OCI-LY1 (cell line): Measurements from ENCODE around the gene LHX5.

Experiments used
- H2AFZ ChIP-seq: fragments of 200-600 bp; sonication (generic), shearing (Covaris generic); 2 replicates; pipeline ENCODE4 v1.6.0; 2014; ENCODE audit warnings: antibody characterized with exemption, mild to moderate bottlenecking, low read length
- H3F3A ChIP-seq: fragments of 200-600 bp; sonication (generic), shearing (Covaris generic); 2 replicates; pipeline ENCODE4 v1.6.0; 2014; ENCODE audit warnings: mild to moderate bottlenecking, antibody characterized with exemption, low read length, moderate library complexity; ENCODE audit not compliant: insufficient read depth
- H3K27ac ChIP-seq: fragments of 200-600 bp; sonication (generic); 2 replicates; pipeline ENCODE4 v1.5.1; 2014; ENCODE audit warnings: low read length, mixed run types, mild to moderate bottlenecking, low read depth; ENCODE audit not compliant: poor library complexity, severe bottlenecking
- H3K27me3 ChIP-seq: fragments of 200-600 bp; sonication (generic); 2 replicates; pipeline ENCODE4 v1.6.0; 2014; ENCODE audit warnings: antibody characterized with exemption, mild to moderate bottlenecking, low read length, moderate library complexity; ENCODE audit not compliant: insufficient read depth
- H3K36me3 ChIP-seq: fragments of 200-600 bp; sonication (generic); 2 replicates; pipeline ENCODE4 v1.6.1; 2014; ENCODE audit warnings: mild to moderate bottlenecking, antibody characterized with exemption, low read length, moderate library complexity, mixed read lengths; ENCODE audit not compliant: insufficient read depth
- H3K4me1 ChIP-seq: fragments of 200-600 bp; sonication (generic); 2 replicates; pipeline ENCODE4 v1.5.1; 2014; ENCODE audit warnings: mild to moderate bottlenecking, low read length, moderate library complexity; ENCODE audit not compliant: insufficient read depth, severe bottlenecking
- H3K4me2 ChIP-seq: fragments of 200-600 bp; sonication (generic), shearing (Covaris generic); 2 replicates; pipeline ENCODE4 v1.6.1; 2014; ENCODE audit warnings: low read length
- H3K4me3 ChIP-seq: fragments of 200-600 bp; sonication (generic); 2 replicates; pipeline ENCODE4 v1.5.1; 2014; ENCODE audit warnings: low read length, low read depth, mild to moderate bottlenecking, mixed read lengths; ENCODE audit not compliant: poor library complexity, severe bottlenecking
- H3K79me2 ChIP-seq: fragments of 200-600 bp; shearing (Covaris generic); 2 replicates; pipeline ENCODE4 v1.6.1; 2016; ENCODE audit warnings: mixed run types, low read length, mixed read lengths; ENCODE audit not compliant: insufficient read depth
- H3K9ac ChIP-seq: fragments of 200-600 bp; sonication (generic), shearing (Covaris generic); 2 replicates; pipeline ENCODE4 v1.6.1; 2014; ENCODE audit warnings: mild to moderate bottlenecking, low read length, mixed read lengths
- H3K9me2 ChIP-seq: fragments of 200-600 bp; sonication (generic), shearing (Covaris generic); 2 replicates; pipeline ENCODE4 v1.6.1; 2014; ENCODE audit warnings: low read depth, mild to moderate bottlenecking, low read length, mixed read lengths
- H3K9me3 ChIP-seq: fragments of 200-600 bp; shearing (Covaris generic); 2 replicates; pipeline ENCODE4 v1.6.1; 2014; ENCODE audit warnings: low read length, mixed read lengths
- H4K20me1 ChIP-seq: fragments of 200-600 bp; sonication (generic), shearing (Covaris generic); 2 replicates; pipeline ENCODE4 v1.6.0; 2016; ENCODE audit warnings: mild to moderate bottlenecking, low read length; ENCODE audit not compliant: insufficient read depth
- EZH2 ChIP-seq: fragments of 200-600 bp; sonication (generic), shearing (Covaris generic); IDR thresholded peaks from 2 replicates; pipeline ENCODE4 v1.8.0; 2017; ENCODE audit warnings: borderline replicate concordance, mixed run types, mild to moderate bottlenecking, antibody characterized with exemption, low read length, moderate library complexity, mixed read lengths
- TF ChIP-seq, protein P1 (sequence below): fragments of 200-600 bp; sonication (generic), shearing (Covaris generic); IDR thresholded peaks from 2 replicates; pipeline ENCODE4 v1.5.1; 2017; ENCODE audit warnings: mild to moderate bottlenecking, antibody characterized with exemption, low read length, moderate library complexity, mixed read lengths

LHX5 gene

GRCh38 chr12:113418213-113418879 lies 53.3 kb downstream of the LHX5 start:
- Histone ChIP-seq H3K36me3 (no peaks in the 10 kb centered on the region), H4K20me1 (no peaks in the 10 kb centered on the region), H3K9me2 (no peaks in the 10 kb centered on the region), H3K9me3 (no peaks in the 10 kb centered on the region), H3K27me3 (no peaks in the 10 kb centered on the region), H3F3A (no peaks in the 10 kb centered on the region), H3K79me2 (no peaks in the 10 kb centered on the region), H2AFZ (no peak overlapping the region), H3K9ac (no peak overlapping the region), H3K4me2 (no peak overlapping the region), H3K4me1 (peaks cover 13% of the 10 kb centered on the region), H3K4me3 (no peak overlapping the region), H3K27ac (no peak overlapping the region)
- TF ChIP-seq EZH2, result no peak
- TF ChIP-seq, protein P1, sequence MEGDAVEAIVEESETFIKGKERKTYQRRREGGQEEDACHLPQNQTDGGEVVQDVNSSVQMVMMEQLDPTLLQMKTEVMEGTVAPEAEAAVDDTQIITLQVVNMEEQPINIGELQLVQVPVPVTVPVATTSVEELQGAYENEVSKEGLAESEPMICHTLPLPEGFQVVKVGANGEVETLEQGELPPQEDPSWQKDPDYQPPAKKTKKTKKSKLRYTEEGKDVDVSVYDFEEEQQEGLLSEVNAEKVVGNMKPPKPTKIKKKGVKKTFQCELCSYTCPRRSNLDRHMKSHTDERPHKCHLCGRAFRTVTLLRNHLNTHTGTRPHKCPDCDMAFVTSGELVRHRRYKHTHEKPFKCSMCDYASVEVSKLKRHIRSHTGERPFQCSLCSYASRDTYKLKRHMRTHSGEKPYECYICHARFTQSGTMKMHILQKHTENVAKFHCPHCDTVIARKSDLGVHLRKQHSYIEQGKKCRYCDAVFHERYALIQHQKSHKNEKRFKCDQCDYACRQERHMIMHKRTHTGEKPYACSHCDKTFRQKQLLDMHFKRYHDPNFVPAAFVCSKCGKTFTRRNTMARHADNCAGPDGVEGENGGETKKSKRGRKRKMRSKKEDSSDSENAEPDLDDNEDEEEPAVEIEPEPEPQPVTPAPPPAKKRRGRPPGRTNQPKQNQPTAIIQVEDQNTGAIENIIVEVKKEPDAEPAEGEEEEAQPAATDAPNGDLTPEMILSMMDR, result no peak

DNA sequence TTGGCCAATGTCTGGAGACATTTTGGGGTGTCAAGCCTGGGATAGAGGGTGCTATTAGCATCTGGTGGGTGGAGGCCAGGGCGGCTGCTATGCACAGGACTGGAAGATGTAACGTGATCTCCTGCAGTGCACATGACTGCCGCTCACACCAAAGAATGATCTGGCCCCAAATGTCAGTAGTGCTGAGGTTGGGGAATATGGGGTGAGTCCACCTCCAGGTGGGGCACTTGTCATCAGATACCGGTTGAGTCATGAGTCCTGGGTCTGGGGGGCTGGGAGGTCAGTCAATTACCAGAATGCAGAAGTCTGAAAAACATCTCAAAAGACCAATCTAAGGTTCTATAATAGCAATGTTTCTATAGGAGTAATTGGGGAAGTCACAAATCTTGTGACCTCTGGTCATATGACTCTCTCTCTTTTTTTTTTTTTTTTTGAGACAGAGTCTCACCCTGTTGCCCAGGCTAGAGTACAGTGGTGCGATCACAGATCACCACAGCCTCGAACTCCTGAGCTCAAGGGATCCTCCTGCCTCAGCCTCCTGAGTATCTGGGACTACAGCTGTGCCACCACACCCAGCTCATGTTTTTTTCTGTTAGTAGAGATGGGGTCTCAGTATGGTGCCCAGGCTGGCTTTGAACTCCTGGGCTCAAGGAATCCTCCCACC lies 55.4 kb downstream of the LHX5 start:
- Histone ChIP-seq H3K27ac (no peak overlapping the region), H3K27me3 (no peaks in the 10 kb centered on the region), H3K9me2 (no peaks in the 10 kb centered on the region), H3K36me3 (no peaks in the 10 kb centered on the region), H3K9me3 (no peaks in the 10 kb centered on the region), H4K20me1 (no peaks in the 10 kb centered on the region), H3K4me2 (no peak overlapping the region), H2AFZ (no peak overlapping the region), H3K4me1 (peaks cover 3% of the 10 kb centered on the region), H3K9ac (no peak overlapping the region), H3K4me3 (no peak overlapping the region), H3K79me2 (no peaks in the 10 kb centered on the region), H3F3A (no peaks in the 10 kb centered on the region)
- TF ChIP-seq, protein P1, result no peak
- TF ChIP-seq EZH2, result no peak

GRCh38 chr12:113414519-113415038 lies 57.1 kb downstream of the LHX5 start:
- Histone ChIP-seq H3K79me2 (no peaks in the 10 kb centered on the region), H4K20me1 (no peaks in the 10 kb centered on the region), H3K4me3 (no peak overlapping the region), H3K36me3 (no peaks in the 10 kb centered on the region), H3K4me2 (no peak overlapping the region), H3K27me3 (0 out of 2 replicates have a peak, but pooled peaks cover 4% of the 10 kb centered on the region), H3F3A (no peaks in the 10 kb centered on the region), H3K4me1 (peaks cover 3% of the 10 kb centered on the region), H3K9me3 (no peaks in the 10 kb centered on the region), H2AFZ (no peak overlapping the region), H3K9me2 (no peaks in the 10 kb centered on the region), H3K27ac (no peak overlapping the region), H3K9ac (no peak overlapping the region)
- TF ChIP-seq EZH2, result no peak
- TF ChIP-seq, protein P1, result no peak
